ENCODE results near the gene VAMP7.
"Not testable (repeated sequence)": the region's sequence is repeated elsewhere in the genome, so short reads cannot be mapped to it uniquely, and the experiment has no call there.

Gene VAMP7

GRCh38 chrX:155986995-155987394 lies 105.8 kb downstream of the VAMP7 start:
- in situ Hi-C loops (cut with HindIII; ENCODE audit: low sequenced_read_pairs) = not testable (repeated sequence)

GRCh38 chrX:155988859-155989258 lies 107.7 kb downstream of the VAMP7 start:
- in situ Hi-C loops (cut with HindIII; ENCODE audit: low sequenced_read_pairs) = no loop called here

Data from endothelial cell of hepatic sinusoid (primary cell).